H1 (cell line): ENCODE measurements around the gene POC1B.

Experiments
- CREB1 ChIP-seq: IDR thresholded peaks from 2 replicates; pipeline ENCODE4 v1.6.1; 2012; ENCODE audit warnings: inconsistent platforms
- CTCF ChIP-seq, 3 experiments: IDR thresholded peaks; 1 replicate in 2 of 3; 2 replicates in 1 of 3; pipeline versions ENCODE4 v1.5.1 to v1.6.1; 2011; ENCODE audit warnings: low read length in 3 of 3, mild to moderate bottlenecking in 3 of 3, inconsistent platforms in 2 of 3, low read depth in 1 of 3, moderate library complexity in 1 of 3; ENCODE audit not compliant: insufficient read depth in 1 of 3; ENCODE audit errors: control extremely low read depth in 1 of 3
- YY1 ChIP-seq: IDR thresholded peaks from 2 replicates; pipeline ENCODE4 v1.6.1; 2011; ENCODE audit warnings: low read depth, mild to moderate bottlenecking, low read length

- TF ChIP-seq CTCF (IDR thresholded peaks at IDR 0.05; ENCODE audit: control extremely low read depth in 1 of 3, insufficient read depth in 1 of 3, low read depth in 1 of 3, low read length in 3 of 3) (no peak), CREB1 (no peak), YY1 (no peak)
These were observed 21.1 kb downstream of the POC1B start for GRCh38 chr12:89504560-89505346.
